Stimulated activated CD8-positive, alpha-beta memory T cell treated with anti-CD3 and anti-CD28 coated beads, Interleukin-12 subunit alpha, Interleukin-12 subunit beta, amount 100 ng/mL, for 24 hours (primary cell): ENCODE results near the gene KIF16B.
"Not testable (repeated sequence)": the region's sequence is repeated elsewhere in the genome, so short reads cannot be mapped to it uniquely, and the experiment has no call there.

Source experiments
- DNase-seq: peaks from one replicate; pipeline ENCODE4 v3.0.0-alpha.2; 2020; ENCODE audit errors: extremely low read depth

KIF16B gene

GRCh38 chr20:16475225-16475624 is 98.0 kb downstream of the KIF16B start:
- DNase-seq = no peak

- DNase-seq = no peak
Measured at GRCh38 chr20:16474363-16474762, 98.9 kb downstream of the KIF16B start.

- no peak for DNase-seq
Measured at GRCh38 chr20:16472045-16472872, 101.0 kb downstream of the KIF16B start.

GRCh38 chr20:16469395-16469905 is 103.8 kb downstream of the KIF16B start:
- DNase-seq = no peak

- no peak for DNase-seq
Measured at GRCh38 chr20:16462711-16463110, 110.5 kb downstream of the KIF16B start.

GRCh38 chr20:16459019-16459700 is 114.1 kb downstream of the KIF16B start:
- DNase-seq = no peak

GRCh38 chr20:16457514-16457913 is 115.7 kb downstream of the KIF16B start:
- no peak for DNase-seq

- no peak for DNase-seq
Measured at GRCh38 chr20:16455324-16455723, 117.9 kb downstream of the KIF16B start.

- no peak for DNase-seq
Measured at GRCh38 chr20:16451982-16452381, 121.3 kb downstream of the KIF16B start.

GRCh38 chr20:16451001-16451400 is 122.2 kb downstream of the KIF16B start:
- DNase-seq = no peak

- DNase-seq = no peak
Measured at GRCh38 chr20:16446991-16447390, 126.3 kb downstream of the KIF16B start.

GRCh38 chr20:16446246-16446645 is 127.0 kb downstream of the KIF16B start:
- DNase-seq = no peak

GRCh38 chr20:16445482-16445881 is 127.8 kb downstream of the KIF16B start:
- no peak for DNase-seq

GRCh38 chr20:16444057-16444777 is 129.0 kb downstream of the KIF16B start:
- no peak for DNase-seq

GRCh38 chr20:16441546-16442164 is 131.6 kb downstream of the KIF16B start:
- DNase-seq = no peak

- no peak for DNase-seq
Measured at GRCh38 chr20:16440686-16441085, 132.6 kb downstream of the KIF16B start.

- not testable (repeated sequence) for DNase-seq
Measured at GRCh38 chr20:16439540-16439939, 133.7 kb downstream of the KIF16B start.

- no peak for DNase-seq
Measured at GRCh38 chr20:16438100-16438499, 135.1 kb downstream of the KIF16B start.

- no peak for DNase-seq
Measured at GRCh38 chr20:16437387-16437996, 135.8 kb downstream of the KIF16B start.

- no peak for DNase-seq
Measured at GRCh38 chr20:16434062-16434664, 139.1 kb downstream of the KIF16B start.

- no peak for DNase-seq
Measured at GRCh38 chr20:16433293-16433580, 140.0 kb downstream of the KIF16B start.
